ENCODE results near the gene FHAD1.

The FHAD1 gene

GRCh38 chr1:15251857-15252835 is 5.1 kb downstream of the FHAD1 start:
- DNase-seq, result no peak

GRCh38 chr1:15254559-15254958 is 7.5 kb downstream of the FHAD1 start:
- no peak for DNase-seq

GRCh38 chr1:15255582-15256149 is 8.6 kb downstream of the FHAD1 start:
- no peak for DNase-seq

GRCh38 chr1:15256584-15256983 is 9.6 kb downstream of the FHAD1 start:
- DNase-seq, result no peak

- DNase-seq, result no peak
Observed at GRCh38 chr1:15257309-15257708, 10.3 kb downstream of the FHAD1 start.

- no peak for DNase-seq
Observed at GRCh38 chr1:15258833-15259621, 12.0 kb downstream of the FHAD1 start.

- no peak for DNase-seq
Observed at GRCh38 chr1:15259622-15260007, 12.6 kb downstream of the FHAD1 start.

GRCh38 chr1:15260418-15261154 is 13.6 kb downstream of the FHAD1 start:
- no peak for DNase-seq

DNA sequence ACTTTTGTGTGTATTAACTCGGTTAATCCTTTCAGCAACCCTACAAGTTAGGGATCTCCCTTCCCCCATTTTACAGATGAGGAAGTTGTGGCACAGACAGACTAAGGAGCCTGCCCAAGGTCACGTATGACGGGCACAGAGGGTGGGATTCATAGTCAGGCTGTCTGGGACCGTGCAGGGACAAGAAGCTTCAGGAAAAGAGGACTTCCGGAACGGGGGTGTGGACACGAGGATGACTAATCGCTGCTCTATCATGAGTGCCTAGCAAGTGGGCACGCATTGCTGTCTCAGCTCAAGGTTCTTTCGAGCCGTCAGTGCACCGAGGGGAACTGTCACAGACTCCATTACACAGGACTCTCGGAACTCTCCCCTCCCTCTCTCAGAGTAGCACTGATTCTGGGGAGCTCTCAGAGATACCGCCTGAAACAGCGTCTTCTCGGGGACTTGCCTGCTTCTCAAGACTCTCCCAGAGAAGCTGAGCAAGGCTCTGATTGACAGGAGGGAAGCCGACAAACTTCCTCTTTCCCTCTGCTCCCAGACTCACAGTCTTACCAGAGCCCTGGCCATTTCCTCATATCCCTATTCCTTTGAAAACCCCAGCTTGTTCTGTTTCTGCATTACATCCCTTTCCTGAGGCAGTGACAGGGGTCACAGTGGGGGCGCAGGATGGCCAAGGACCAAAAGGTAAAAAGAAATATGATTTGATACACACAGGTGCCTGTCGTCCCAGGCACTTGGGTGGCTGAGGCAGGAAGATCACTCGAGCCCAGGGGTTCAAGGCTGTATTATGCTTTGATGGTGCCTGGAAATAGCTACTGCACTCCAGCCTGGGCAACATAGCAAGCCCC is 14.4 kb downstream of the FHAD1 start:
- no peak for DNase-seq

GRCh38 chr1:15262003-15262377 is 15.0 kb downstream of the FHAD1 start:
- no peak for DNase-seq

DNA sequence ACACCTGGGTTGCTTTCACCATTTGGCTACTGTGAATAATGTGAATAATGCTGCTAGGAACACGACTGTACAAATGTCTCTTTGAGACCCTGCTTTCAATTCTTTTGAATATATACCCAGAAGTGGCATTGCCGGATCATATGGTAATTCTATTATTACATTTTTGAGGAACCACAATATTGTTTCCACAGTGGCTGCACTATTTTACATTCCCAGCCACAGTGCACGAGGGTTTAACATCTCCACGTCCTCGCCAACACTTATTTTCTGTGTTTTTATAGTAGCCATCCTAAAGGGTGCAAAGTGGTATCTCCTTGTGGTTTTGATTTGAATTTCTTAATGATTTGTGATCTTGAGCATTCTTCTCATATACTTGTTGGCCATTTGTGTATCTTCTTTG is 15.7 kb downstream of the FHAD1 start:
- no peak for DNase-seq

GRCh38 chr1:15264769-15265168 is 17.7 kb downstream of the FHAD1 start:
- DNase-seq, result no peak

DNA sequence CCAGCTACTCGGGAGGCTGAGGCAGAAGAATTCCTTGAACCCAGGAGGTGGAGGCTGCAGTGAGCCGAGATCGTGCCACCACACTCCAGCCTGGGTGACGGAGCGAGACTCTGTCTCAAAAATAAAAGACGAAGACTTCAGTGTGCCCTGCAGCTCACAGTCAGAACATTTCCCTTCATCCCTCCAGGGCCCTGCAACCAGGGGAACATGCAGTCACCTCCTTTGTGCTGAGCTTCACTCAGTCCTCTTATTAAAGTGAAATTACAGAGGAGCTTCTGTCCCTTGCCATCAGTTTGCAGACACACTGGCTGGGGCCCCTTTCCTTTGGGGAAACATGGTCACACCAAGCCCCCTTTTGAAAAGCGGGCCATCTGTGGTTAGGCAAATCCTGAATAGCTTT is 24.2 kb downstream of the FHAD1 start:
- no peak for DNase-seq

DNA sequence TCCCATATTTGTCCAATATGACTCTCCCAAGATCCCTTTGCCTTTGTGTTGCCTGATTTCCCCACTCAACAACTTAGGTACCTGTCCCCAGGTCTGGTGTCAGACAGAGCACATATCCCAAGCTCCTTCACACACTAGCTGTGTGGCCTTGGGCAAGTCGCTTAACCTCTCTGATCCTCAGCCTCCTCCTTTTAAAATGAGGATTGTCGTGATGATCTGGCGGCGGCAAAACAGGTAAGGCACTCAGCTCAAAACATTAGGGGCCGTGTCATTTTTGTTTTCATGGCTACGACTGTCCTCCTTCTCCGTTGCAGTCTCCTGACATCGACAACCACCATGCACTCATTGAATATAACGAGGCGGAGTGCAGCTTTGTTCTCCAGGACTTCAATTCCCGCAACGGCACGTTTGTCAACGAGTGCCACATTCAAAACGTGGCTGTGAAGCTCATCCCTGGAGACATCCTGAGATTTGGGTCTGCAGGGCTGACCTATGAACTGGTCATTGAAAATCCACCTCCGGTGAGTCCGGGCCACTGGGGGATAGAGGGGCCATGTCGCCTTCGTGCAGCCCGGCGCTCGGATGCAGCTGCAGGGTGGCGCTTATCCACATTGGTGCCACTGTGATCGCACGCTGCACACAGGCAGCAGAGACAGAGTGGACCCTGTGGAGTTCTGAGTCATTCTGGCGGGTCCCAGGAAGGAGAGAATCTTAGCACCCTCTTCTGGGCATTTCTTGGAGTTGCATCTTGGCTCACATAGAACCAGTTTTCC is 25.2 kb downstream of the FHAD1 start:
- peak; percentile 58 for DNase-seq

- DNase-seq, result no peak
Observed at GRCh38 chr1:15272782-15273127, 25.7 kb downstream of the FHAD1 start.

GRCh38 chr1:15273274-15273673 is 26.3 kb downstream of the FHAD1 start:
- no peak for DNase-seq

- DNase-seq, result no peak
Observed at GRCh38 chr1:15275921-15276683, 29.1 kb downstream of the FHAD1 start.

GRCh38 chr1:15276691-15277446 is 29.8 kb downstream of the FHAD1 start:
- no peak for DNase-seq

DNA sequence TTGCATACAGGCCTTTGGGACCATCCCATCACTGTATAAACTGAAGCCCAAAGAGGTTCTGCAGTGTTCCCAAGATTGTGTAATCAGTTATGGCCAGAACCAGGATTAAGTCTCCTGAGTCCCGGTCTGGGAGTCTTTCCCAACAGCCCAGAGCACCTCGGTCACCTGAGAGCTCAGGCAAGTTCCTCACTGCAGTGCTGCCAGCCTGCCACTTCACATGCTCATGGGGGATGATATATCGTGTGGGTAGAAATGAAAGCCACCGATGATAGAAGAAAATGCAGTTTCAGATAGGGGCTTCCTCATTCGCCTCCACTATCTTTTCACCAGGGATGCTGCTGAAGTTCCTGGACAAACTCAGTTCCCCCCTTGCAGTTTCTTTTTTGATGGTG is 30.4 kb downstream of the FHAD1 start:
- no peak for DNase-seq

- DNase-seq, result no peak
Observed at GRCh38 chr1:15277933-15278332, 30.9 kb downstream of the FHAD1 start.

Data from NCI-H2171 treated with DMSO at 0.1 percent for 48 hours (cell line).